NOMO-1 treated with dmso at 0.1 percent for 144 hours (cell line): ENCODE results near the gene SYNE3.

Experiments used
- DNase-seq: peaks from one replicate; lab custom pipeline; 2025; ENCODE audit not compliant: unreplicated experiment; lab: John Stamatoyannopoulos, UW

The SYNE3 gene

DNA sequence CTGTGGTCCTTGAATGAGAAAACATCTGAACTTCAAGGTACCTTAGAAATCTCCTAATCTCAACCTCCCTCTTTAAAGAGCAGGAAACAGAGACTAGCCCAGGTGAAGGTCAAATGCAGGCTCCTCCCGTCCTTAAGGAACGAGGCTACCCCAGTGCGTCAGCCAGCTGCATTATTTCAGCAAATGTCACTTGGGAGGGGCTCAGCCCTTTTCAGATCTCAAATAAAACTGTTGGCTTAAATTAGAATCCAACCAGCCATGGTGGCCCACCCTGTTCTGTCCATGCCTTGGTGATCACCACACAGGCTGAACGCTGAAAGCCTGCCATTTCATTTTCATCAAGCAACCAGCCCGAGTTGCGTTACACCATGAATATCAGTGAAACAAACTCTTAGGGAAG, 7.0 kb downstream of the SYNE3 start:
- no peak for DNase-seq

DNA sequence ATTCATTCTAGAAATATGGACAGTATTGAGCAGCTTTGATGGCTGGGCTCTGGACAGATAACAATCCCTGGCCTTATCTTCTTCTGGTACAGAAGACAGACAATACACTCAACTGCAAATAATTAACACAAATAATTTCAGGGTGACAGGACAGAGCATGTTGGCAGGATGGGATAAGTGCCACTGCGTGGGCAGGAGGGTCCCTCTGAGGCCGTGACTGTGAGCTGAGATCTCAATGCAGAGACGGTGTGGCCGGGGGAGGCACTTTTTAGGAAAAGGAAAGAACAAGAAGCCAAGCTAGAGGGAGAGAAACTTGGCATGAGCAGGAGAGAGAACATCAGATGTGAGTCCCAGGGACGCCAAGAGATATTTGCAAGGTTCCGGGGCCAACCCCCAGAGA, 8.1 kb downstream of the SYNE3 start:
- no peak for DNase-seq

DNA sequence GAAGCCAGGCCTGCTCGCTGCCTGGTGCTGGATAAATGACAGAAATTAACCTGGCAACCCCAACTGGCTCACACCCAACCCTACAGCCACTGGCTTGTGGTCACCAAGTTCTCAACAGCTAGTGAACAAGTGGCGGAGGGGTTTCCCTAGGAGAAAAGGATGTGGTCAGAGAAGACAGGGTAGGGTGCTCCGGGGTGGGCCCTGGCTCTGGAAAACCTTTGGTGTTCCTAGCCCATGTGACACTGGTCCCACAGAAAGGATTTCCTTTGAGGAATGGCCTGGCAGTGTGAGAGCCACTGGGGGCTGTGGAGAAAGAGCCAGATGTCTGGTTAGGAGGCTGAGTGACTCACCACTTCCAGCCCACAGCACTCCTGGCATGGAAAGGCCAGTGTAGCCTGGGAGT, 8.7 kb downstream of the SYNE3 start:
- DNase-seq = no peak

DNA sequence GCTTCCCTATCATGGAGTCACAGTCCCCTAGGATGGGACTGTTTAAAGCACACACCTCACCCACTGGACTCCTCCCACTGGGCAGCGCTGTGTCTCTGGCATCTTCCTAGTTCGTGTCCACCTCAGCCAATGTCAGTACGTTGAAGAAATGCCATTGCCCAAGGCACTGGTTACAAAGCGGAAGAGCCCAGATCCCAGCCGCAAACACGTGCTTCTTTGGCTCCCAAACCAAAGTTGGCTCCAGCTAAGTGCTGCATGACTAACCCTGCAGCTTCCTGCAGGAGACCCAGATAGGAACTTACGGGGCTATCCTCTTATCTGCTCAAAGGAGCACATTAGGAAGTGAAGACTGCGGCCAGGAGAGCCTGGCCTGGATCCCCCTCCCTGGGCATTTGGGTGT, 9.3 kb downstream of the SYNE3 start:
- peak; percentile 76 for DNase-seq

DNA sequence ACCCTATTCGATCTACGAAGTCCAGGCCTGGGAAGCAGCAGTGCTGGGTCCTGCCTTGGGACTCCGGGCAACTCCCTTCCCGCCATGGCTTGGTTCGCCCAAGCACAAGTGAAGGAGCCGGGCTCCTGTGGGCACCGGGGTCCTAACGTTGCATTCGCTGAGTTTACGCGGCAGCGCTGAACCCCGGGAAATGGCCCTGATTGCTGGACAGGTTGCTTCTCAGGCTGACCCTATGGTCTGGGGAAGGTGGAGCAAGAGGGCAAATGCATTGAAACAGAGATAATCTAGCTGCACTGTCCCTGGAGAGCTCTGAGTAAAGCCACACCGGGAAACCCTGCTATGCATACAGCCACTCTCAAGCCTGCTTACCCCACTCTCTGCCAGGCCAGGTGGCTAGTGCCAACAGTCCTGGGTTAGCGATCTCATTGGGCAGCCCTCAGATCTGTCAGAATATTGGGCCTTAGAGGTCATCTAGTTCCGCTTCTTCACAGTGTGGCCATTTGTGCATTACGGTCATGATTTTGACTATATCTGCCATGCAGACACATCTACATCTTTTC, 11.3 kb downstream of the SYNE3 start:
- no peak for DNase-seq

DNA sequence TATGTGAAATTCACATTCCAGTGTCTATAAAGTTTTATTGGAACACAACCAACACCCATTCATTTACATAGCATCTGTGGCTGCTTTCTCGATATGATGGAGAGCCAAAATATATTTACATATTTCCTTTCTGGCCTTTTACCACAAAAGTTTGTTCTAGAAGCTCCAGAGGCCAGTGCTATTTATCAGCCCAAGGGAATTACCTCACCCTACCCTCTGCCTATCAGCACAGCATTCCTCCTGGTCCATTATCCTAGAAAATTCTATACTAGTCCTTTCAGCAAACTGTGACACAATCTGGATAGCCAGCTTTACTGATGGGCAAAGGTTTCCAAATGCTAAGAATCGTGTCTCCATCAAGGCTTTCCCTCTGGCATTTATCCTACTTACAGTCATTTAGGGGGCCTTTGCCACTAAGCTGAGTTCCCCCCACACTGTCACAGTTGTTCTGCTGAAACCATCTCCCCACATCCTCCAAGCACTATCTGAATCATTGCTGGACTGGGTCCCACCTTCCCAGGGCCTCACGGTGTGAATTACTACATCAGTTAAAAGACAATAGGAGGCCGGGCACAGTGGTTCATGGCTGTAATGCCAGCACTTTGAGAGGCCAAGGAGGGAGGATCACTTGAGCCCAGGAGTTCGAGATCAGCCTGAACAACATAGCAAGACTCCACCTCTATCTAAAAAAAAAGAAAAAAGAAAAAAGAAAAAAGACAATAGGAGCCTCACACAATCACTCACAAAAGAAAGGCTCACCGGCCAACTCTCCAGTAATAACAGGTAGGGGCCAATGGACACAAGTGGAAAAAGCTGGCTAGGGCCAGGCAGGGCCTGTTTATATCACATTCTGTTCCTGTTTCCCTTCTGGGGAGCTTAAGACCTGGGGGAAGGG, 12.1 kb downstream of the SYNE3 start:
- DNase-seq = no peak

DNA sequence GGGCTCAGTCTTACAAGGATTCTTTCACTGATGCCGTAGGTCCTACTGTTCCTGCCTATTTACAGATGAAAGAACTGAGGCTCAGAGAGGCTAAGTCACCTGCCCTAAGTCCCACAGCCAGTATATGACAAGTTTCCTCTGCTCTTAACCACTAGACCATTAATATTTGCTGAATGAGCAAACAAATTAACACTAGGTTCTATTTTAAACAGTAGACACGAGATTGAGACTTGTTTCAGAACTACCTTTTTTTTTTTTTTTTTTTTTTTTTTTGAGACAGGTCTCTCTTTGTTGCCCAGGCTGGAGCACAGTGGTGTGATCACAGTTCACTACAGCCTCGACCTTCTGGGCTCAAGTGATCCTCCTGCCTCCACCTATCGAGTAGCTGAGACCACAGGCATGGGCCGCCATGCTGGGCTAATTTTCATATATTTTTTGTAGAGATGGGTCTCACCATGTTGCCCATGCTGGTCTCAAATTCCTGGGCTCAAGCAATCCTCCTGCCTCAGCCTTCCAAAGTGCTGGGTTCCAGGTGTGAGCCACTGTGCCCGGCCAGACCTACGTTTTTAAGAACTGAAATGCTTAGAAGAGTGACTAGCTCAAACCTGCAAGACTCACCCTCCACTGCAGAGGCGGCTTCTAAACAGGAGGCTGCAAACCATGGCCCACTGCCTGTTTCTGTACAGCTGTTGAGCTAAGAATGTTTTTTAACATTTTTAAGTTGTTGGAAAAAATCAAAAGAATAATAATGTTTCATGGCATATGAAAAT, 12.9 kb downstream of the SYNE3 start:
- DNase-seq = no peak

DNA sequence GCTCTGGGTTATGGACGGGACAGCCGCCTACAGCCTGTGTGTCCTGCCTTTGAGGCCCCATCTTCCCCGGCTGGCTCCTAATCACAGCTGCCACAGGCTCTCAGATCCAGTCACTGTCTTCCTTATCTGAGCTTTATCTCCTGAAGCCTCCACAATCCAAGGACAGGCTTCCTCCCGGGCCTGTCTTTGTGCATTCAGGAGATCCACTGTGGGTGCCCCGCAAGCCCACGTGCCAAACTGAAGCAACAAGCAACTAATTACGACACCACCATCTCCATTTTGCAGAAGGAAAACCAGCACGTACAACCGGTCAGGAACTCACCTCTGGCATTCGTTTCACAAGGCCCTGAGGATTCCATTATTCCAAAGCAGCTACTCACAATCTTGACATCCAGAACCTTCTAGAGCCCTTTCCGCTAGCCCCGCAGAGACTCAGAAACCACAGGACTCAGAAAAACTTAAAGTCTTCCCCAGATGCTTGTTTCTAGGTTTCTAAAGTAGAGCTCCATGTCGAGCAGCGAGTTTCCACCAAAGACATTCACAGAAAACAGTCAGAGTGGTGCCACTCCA, 14.0 kb downstream of the SYNE3 start:
- DNase-seq = no peak

DNA sequence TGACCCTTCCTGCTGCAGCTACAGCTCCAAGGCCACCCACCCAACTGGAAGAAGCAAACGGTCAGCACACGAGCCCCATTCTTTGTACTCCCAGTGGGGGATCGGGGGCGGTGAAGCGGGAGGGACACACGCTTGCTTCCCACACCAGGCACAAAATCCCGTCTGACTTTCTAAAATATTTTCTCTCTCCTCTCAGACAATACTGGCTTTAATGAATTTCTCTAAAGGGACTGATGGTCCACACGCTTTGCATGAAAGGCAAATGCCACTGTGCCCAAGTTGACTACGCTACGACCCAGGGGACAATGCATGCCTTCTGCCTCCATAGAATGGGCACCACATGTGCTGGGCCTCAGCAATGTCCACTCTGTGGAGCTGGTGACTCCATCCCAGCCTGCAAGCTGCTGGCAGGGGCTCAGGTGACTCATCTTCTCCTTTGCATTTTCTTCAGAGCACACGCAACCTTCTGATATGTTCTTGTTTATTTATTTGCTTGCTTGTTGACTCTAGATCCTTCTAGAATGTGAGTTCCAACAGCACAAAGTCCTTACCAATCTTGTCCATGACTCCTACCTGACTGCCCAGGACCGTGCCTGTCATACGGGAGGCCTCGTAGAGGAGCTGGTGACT, 15.6 kb downstream of the SYNE3 start:
- no peak for DNase-seq

DNA sequence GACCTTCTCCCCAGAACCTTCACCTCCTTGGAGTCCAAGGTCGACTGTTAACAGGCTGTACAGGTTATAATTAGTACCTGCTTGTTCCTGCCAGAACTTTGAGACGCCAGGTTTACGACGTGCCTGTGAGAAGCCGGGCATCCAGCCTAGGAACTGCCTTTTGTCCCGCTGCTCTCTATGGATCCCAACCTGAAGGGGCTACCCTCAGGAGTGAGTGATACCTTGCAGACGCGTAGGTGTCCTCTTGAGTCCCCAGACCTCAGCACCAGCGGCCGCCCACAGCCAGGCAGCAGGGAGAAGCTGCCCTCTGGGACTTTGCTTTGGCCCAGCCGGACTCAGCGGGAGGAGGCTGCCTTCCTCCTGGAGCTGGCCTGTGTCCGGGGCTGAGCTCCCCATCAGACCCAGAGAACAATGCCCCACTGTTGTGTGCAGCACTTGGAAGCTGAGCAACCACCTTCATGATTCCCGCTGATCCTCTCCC, 16.2 kb downstream of the SYNE3 start:
- no peak for DNase-seq

DNA sequence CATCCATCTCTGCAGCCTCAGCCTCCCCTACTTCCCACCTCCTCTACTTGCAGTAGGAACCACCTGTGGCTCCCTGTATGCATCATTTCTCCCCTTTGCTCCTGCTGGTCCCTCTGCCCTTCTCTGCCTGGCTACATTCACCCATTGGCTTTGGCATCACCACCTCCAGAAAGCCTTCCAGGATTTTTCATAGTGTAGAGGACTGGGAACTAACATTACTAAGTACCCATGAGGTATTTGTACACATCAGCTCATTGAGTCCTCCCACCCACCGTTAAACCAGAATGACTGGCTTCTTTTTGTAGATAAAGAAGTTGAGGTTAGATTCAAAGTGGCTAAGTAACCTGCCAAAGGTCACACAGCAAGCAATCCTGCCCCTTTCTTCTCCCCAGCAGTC, 17.1 kb downstream of the SYNE3 start:
- DNase-seq = no peak

DNA sequence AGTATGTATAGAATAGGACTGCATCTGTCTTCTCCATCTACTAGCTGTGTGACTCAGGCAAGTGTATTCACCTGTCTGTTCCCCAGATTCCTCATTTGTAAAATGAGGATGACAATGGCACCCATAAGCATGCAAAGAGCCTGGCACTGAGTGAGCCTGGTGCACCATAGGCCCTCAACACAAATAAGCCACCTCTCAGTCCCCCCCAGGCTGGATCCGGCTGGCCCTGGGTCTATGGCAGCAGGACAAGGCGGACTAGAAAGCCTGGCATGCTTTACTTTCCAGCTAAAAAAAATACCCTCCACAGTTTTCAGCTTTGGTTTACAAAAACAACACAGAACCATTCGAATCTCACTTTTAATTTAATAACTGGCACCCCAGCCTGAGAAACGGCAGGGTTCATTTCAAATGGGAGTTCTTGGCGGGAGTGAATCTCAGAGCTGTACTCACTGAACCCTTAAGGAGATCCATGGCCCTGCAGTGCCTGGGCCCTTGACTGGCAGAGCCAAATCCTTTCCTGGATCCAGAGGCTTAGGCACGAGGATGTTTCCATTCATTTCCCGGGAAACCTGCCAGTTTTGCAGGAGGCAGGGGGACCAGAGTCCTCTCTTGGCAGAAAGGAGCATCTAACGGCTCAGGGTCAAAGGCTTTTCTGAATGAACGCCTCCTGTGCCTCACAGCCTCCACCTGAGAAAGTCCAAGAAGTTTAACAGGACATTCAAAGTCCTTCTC, 17.7 kb downstream of the SYNE3 start:
- DNase-seq = no peak

DNA sequence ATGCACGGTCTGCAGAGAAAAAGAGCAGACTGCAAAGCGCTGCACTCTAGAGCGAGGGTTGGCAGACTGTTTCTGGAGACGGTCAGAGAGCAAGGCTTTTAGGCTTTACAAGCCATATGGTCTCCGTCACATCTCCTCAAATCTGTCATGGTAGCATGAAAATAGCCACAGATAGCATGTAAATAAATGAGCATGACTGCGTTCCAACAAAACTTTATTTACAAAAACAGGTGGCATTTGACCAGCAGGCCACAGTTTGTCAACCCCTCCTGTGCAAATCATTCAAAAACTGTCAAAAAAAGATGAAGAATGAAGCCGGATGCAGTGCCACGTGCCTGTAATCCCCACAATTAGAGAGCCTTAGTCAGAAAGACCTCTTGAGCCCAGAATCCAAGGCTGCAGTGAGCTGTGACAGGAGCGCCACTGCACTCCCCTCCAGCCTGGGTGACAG, 18.9 kb downstream of the SYNE3 start:
- DNase-seq = no peak

DNA sequence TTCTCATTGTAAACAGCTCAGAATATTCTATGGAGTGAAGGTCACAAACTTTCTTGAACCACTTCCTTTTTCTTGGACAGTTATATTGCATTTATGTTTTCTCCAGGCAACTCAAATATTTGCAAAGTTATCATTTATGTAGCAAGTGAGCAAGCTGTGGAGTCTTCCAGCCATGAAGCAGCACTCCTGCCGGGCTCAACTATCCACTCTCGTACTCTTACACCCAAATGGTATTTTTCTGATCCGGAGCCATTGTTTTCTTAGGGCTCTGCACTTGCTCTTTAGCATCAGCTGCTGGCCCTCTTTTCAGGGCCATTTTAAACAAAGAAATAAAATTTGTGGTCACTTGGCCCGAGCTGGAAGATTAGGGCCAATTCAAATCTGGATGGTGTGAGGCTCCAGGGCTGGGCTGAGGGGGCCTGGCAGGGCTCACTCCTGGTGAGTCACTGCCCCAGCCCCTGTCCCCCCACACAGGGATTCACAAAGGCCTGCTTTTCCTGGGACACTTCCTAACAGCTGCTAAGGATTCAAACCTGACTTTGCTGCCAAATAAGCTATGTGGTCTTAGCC, 19.7 kb downstream of the SYNE3 start:
- no peak for DNase-seq

DNA sequence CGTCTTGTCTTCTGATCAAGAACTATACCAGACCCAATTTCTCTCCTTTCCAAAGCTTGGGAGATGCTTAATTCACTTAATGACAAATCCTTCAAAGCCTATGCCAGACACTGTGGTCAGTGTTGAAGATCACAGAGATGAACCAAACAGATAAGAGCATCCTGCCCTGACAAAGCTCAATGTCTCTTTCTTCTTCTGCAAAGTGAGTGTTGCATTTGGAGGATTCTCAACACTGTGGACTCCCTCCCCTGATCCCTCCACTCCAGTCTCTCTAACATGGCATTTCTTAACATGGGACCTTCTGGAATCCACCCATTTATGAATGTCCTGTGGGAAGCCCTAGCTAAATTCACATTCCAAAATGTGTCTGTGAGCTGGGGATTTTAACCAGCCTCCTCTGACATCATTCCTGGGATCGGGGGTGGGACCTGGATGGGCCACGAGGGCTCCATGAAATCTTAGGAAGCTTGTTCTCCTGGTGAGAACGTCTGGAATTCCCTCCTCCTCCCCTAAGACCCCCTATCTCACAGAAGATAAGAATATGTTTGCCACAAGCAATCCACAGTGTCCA, 20.3 kb downstream of the SYNE3 start:
- DNase-seq = no peak

DNA sequence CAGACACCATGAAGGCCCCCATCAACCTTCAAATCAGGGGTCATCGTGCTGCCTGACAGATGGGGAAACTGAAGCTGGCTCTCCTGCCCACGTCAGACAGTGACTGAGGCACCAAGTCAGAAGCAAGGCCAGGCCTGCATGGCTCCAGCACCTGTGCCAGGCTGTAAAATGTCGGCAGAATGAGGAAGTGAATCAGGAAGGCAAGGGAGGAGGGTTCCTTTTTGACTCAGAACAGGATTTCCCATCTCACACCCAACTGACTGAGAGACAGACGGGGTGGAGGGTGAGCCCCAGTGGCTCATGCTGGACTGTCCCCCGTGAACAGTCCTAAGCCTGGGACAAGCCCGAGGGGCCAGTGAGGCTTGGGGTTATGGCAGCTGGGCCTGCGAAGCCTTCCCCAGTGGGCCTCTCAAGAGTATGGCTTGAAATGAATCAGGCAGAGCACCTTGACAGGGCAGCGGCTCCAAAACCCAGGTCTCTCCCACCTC, 20.9 kb downstream of the SYNE3 start:
- peak; percentile 76 for DNase-seq

DNA sequence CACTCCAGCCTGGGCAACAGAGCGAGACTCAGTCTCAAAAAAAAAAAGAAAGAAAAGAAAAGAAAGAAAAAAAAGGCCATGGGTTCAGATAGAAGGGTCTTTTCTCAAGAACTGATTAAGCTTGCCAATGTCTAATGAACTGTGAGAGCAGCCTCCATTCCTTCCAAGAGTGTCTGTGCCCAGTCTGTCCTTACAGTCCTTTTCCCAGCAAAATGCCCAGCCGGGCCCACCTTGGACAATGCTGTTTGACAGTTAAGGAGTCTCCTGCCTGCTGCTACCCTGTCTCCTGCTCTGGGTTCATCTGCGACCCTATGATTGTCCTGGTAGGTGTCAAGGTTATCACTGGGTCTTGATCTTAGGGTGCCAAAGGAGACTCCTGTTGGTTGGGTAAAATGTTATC, 21.4 kb downstream of the SYNE3 start:
- DNase-seq = no peak

DNA sequence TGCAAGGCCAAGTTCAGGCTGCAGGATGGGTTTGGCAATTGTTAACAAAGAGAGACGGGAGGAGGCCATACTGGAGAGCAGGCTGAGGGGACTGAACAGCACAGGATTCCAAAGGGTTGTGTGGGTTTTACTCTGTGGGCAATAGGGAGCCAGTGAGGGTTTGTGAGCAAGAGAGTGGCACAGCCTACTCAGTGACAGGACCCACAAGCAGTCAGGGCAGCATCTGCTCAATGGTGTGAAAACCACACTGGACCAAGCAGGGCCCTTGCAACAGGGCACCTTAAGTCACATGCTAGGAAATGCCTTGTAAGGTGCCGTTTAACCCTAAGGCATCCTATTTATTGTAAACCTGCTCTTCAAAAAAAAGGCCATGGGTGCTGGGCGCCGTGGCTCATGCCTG, 22.0 kb downstream of the SYNE3 start:
- DNase-seq = no peak

DNA sequence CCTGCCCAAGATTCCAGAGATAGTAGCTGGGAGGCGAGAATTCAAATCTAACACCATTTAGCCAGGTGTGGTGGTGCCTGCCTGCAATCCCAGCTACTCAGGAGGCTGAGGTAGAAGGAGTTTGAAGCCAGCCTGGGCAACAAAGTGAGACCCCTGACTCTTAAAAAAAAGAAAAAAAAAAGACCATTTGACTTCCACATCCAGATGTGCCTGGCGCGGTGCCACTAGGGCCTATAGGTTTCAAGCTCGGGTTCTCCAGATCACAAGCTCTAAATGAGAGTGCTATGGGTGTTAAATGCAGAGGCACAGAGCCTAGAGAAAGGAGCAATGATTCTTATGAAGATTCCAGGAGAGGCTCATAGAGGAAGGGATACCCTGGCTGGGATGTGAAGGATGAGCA, 22.5 kb downstream of the SYNE3 start:
- no peak for DNase-seq

DNA sequence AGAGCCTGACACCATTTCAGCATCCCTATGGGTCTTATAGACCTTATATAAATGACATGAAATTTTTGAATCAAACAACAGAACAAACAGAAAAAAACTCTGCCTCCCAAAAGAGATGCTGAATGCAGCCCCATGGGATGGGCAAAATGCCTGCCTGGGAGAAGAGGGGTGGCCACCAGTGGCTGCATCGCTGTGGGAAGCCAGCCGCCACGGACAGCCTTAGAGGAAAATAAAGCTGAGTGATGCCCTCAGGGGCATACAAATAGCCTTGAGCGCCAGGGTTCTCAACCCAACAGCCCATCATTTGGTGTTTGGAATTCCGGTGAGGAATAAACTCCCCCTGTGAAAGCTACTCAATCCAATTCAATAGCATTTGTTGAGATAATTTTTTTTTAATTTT, 22.9 kb downstream of the SYNE3 start:
- no peak for DNase-seq
